ENCODE data around the gene OR7G1. TPM values are rescaled to one million over a fixed set of nuclear protein-coding genes. Genes with fewer than 3 reads are reported as not detected.

OR7G1 gene
- total RNA-seq, 1 experiment from 2014 or later = not detected

- Histone ChIP-seq H3K4me1 (ENCODE audit: insufficient read depth, low read length, poor library complexity, severe bottlenecking) (peaks cover 2% of the 10 kb centered on the region), H3K36me3 (ENCODE audit: insufficient read depth, low read length, poor library complexity, severe bottlenecking) (no peaks in the 10 kb centered on the region), H3K4me3 (ENCODE audit: low read depth, low read length, poor library complexity, severe bottlenecking) (no peak overlapping the region), H3K27me3 (replicated peaks; ENCODE audit: insufficient read depth, low read depth, low read length, poor library complexity) (no peaks in the 10 kb centered on the region), H3K27ac (ENCODE audit: low read depth, low read length, poor library complexity, severe bottlenecking) (no peak overlapping the region), H3K9me3 (ENCODE audit: low read depth, low read length, poor library complexity, severe bottlenecking) (no peaks in the 10 kb centered on the region)
- DNase-seq (ENCODE audit: low spot score) = no peak
- BruUV-seq (replicated peaks) = no TSS peak
- ChIA-PET POLR2A (ENCODE audit: low non-redundant PET) (interaction anchor here (0.5 to 0.6 kb wide), 4 partner anchors 20 to 1714 kb away, joined by 3 to 16 read pairs (median 4); no protein-coding TSS in a partner anchor), CTCF (interaction anchor here (1.2 kb wide), 1 partner anchor 376 kb away, joined by 3 read pairs; no protein-coding TSS in a partner anchor)
- intact Hi-C loops (cut with micrococcal nuclease; ENCODE audit: unreplicated experiment) = no loop called here
- TF ChIP-seq CTCF (conservative IDR thresholded peaks at IDR 0.05; ENCODE audit: low read depth, low read length) (no peak), EZH2 (IDR thresholded peaks at IDR 0.05; ENCODE audit: borderline replicate concordance, low read depth, low read length, poor library complexity, severe bottlenecking) (no peak)
Measured at GRCh38 chr19:9070066-9070465, 45.5 kb downstream of the OR7G1 start.

GRCh38 chr19:9065457-9066014 is 50.0 kb downstream of the OR7G1 start:
- POLR2A ChIA-PET (ENCODE audit: low non-redundant PET) = no interaction called here

More at GRCh38 chr19:9065457-9066014, 50.0 kb downstream of the OR7G1 start:
- H3K4me1 ChIP-seq (ENCODE audit: insufficient read depth, low read length, poor library complexity, severe bottlenecking) = no peaks in the 10 kb centered on the region
- DNase-seq (ENCODE audit: low spot score) = no peak
- BruUV-seq (replicated peaks) = no TSS peak
- TF ChIP-seq EZH2 (IDR thresholded peaks at IDR 0.05; ENCODE audit: borderline replicate concordance, low read depth, low read length, poor library complexity, severe bottlenecking) = no peak
- no peak for TF ChIP-seq CTCF (conservative IDR thresholded peaks at IDR 0.05; ENCODE audit: low read depth, low read length)
- H3K9me3 ChIP-seq (ENCODE audit: low read depth, low read length, poor library complexity, severe bottlenecking) = no peaks in the 10 kb centered on the region
- intact Hi-C loops (cut with micrococcal nuclease; ENCODE audit: unreplicated experiment) = no loop called here
- CTCF ChIA-PET = no interaction called here
- no peaks in the 10 kb centered on the region for H3K27me3 ChIP-seq (replicated peaks; ENCODE audit: insufficient read depth, low read depth, low read length, poor library complexity)
- H3K27ac ChIP-seq (ENCODE audit: low read depth, low read length, poor library complexity, severe bottlenecking) = no peak overlapping the region
- H3K36me3 ChIP-seq (ENCODE audit: insufficient read depth, low read length, poor library complexity, severe bottlenecking) = no peaks in the 10 kb centered on the region
- H3K4me3 ChIP-seq (ENCODE audit: low read depth, low read length, poor library complexity, severe bottlenecking) = no peak overlapping the region

Other genes with a start within 250 kb of the OR7G1 start
- not detected in 2 replicates for gene MUC16, start 105.4 kb downstream of the OR7G1 start, total RNA-seq (2021)
- not detected in 2 replicates for gene OR1M1, start 28.7 kb downstream of the OR7G1 start, total RNA-seq (2021)
- gene OR7G2, start 8.3 kb downstream of the OR7G1 start, total RNA-seq (2021) = not detected in 2 replicates
- not detected in 2 replicates for gene OR7G3, start 11.2 kb upstream of the OR7G1 start, total RNA-seq (2021)
- 46.2 and 50.6 TPM in 2 replicates for gene ZNF317, start 24.6 kb upstream of the OR7G1 start, total RNA-seq (2021)
- not detected in 2 replicates for gene OR7D2, start 63.2 kb upstream of the OR7G1 start, total RNA-seq (2021)
- not detected in 2 replicates for gene OR7D4, start 103.8 kb upstream of the OR7G1 start, total RNA-seq (2021)
- gene OR7E24, start 135.2 kb upstream of the OR7G1 start, total RNA-seq (2021) = not detected in 2 replicates
- gene ZNF699, start 194.1 kb upstream of the OR7G1 start, total RNA-seq (2021) = 5.5 and 6.6 TPM in 2 replicates
- 12.3 and 17.2 TPM in 2 replicates for gene ZNF559, start 208.4 kb upstream of the OR7G1 start, total RNA-seq (2021)
- gene ZNF177, start 247.2 kb upstream of the OR7G1 start, total RNA-seq (2021) = 2.7 and 3.8 TPM in 2 replicates